ENCODE results near the gene ANKS6.

The ANKS6 gene

GRCh38 chr9:98795970-98796363 lies 388 bp downstream of the ANKS6 start:
- DNase-seq (ENCODE audit: low spot score) = no peak

GRCh38 chr9:98795295-98795955 lies 930 bp downstream of the ANKS6 start:
- no peak for TF ChIP-seq CTCF (IDR thresholded peaks at IDR 0.05; ENCODE audit: extremely low read depth, insufficient read depth, missing control alignments)
- in situ Hi-C loops (cut with MboI; ENCODE audit: low pct_unique_long_range_greater_than_20kb, low sequenced_read_pairs, unreplicated experiment) = no loop called here
- DNase-seq (ENCODE audit: low spot score) = no peak

More at GRCh38 chr9:98795970-98796363, 388 bp downstream of the ANKS6 start:
- no peak for TF ChIP-seq CTCF (IDR thresholded peaks at IDR 0.05; ENCODE audit: extremely low read depth, insufficient read depth, missing control alignments)
- in situ Hi-C loops (cut with MboI; ENCODE audit: low pct_unique_long_range_greater_than_20kb, low sequenced_read_pairs, unreplicated experiment) = no loop called here

- in situ Hi-C loops (cut with MboI; ENCODE audit: low pct_unique_long_range_greater_than_20kb, low sequenced_read_pairs, unreplicated experiment) = no loop called here
- TF ChIP-seq CTCF (IDR thresholded peaks at IDR 0.05; ENCODE audit: extremely low read depth, insufficient read depth, missing control alignments) = no peak
- DNase-seq (ENCODE audit: low spot score) = no peak
Measured at GRCh38 chr9:98794802-98795201, 1.6 kb downstream of the ANKS6 start.

GRCh38 chr9:98793031-98793430 lies 3.3 kb downstream of the ANKS6 start:
- in situ Hi-C loops (cut with MboI; ENCODE audit: low pct_unique_long_range_greater_than_20kb, low sequenced_read_pairs, unreplicated experiment) = no loop called here
- DNase-seq (ENCODE audit: low spot score) = no peak
- no peak for TF ChIP-seq CTCF (IDR thresholded peaks at IDR 0.05; ENCODE audit: extremely low read depth, insufficient read depth, missing control alignments)

GRCh38 chr9:98791608-98792490 lies 4.5 kb downstream of the ANKS6 start:
- DNase-seq (ENCODE audit: low spot score) = no peak
- in situ Hi-C loops (cut with MboI; ENCODE audit: low pct_unique_long_range_greater_than_20kb, low sequenced_read_pairs, unreplicated experiment) = no loop called here
- TF ChIP-seq CTCF (IDR thresholded peaks at IDR 0.05; ENCODE audit: extremely low read depth, insufficient read depth, missing control alignments) = no peak

GRCh38 chr9:98790842-98791607 lies 5.3 kb downstream of the ANKS6 start:
- in situ Hi-C loops (cut with MboI; ENCODE audit: low pct_unique_long_range_greater_than_20kb, low sequenced_read_pairs, unreplicated experiment) = no loop called here
- TF ChIP-seq CTCF (IDR thresholded peaks at IDR 0.05; ENCODE audit: extremely low read depth, insufficient read depth, missing control alignments) = peak; percentile 92

More at GRCh38 chr9:98790842-98791607, 5.3 kb downstream of the ANKS6 start:
- peak; percentile 87 for DNase-seq (ENCODE audit: low spot score)

Data from GM13977 (cell line).